Caco-2 (cell line): ENCODE results near the gene BIRC7. TPM values are rescaled to one million over a fixed set of nuclear protein-coding genes. Genes with fewer than 3 reads are reported as not detected.

Experiments
- BruUV-seq: library from RNA; stranded (reverse); fragments of 400-500 nt; replicated peaks from 2 replicates; lab custom pipeline; 2021; lab: Mats Ljungman, UMichigan
- CTCF ChIA-PET: fragments of 300-600 bp; sonication (Branson Sonifier 250); formaldehyde crosslinking; loops from one replicate; lab custom pipeline; 2022; ENCODE audit warnings: antibody characterized with exemption; lab: Charles Lee
- POLR2A ChIA-PET: fragments of 300-600 bp; sonication (Branson Sonifier 250); formaldehyde crosslinking; loops from one replicate; lab custom pipeline; 2022; ENCODE audit warnings: antibody characterized with exemption; lab: Charles Lee
- DNase-seq, 2 experiments: peaks; one replicate each; pipeline versions ENCODE4 v3.0.0 to v3.0.0-alpha.2; 2020 to 2022
- H3K27me3 ChIP-seq: replicated peaks from 2 replicates; pipeline ENCODE4 v1.6.0; 2011; ENCODE audit warnings: low read length; ENCODE audit not compliant: control insufficient read depth, insufficient read depth
- H3K36me3 ChIP-seq: 2 replicates; pipeline ENCODE4 v1.5.1; 2011; ENCODE audit warnings: low read length; ENCODE audit not compliant: control insufficient read depth, insufficient read depth
- H3K4me1 ChIP-seq: fragments of 250-450 bp; sonication (Bioruptor Pico); 2 replicates; pipeline ENCODE4 v1.5.1; 2020; ENCODE audit warnings: mild to moderate bottlenecking
- H3K4me3 ChIP-seq: 2 replicates; pipeline ENCODE4 v1.5.1; 2011; ENCODE audit warnings: low read depth, mild to moderate bottlenecking, control low read depth, low read length
- H3K9me3 ChIP-seq: fragments of 250-450 bp; sonication (Bioruptor Pico); 2 replicates; pipeline ENCODE4 v1.5.1; 2020; ENCODE audit warnings: mild to moderate bottlenecking, moderate library complexity
- H3K27ac Mint-ChIP-seq: one replicate; pipeline ENCODE4 v1.8.0; 2022; ENCODE audit warnings: mixed read lengths; ENCODE audit not compliant: unreplicated experiment
- H3K27me3 Mint-ChIP-seq: one replicate; pipeline ENCODE4 v1.8.0; 2022; ENCODE audit warnings: mixed read lengths; ENCODE audit not compliant: insufficient read depth, unreplicated experiment
- H3K36me3 Mint-ChIP-seq: one replicate; pipeline ENCODE4 v1.8.0; 2022; ENCODE audit warnings: mild to moderate bottlenecking, mixed read lengths; ENCODE audit not compliant: insufficient read depth, unreplicated experiment
- H3K4me1 Mint-ChIP-seq: one replicate; pipeline ENCODE4 v1.8.0; 2022; ENCODE audit warnings: low read depth, mixed read lengths; ENCODE audit not compliant: unreplicated experiment
- H3K4me3 Mint-ChIP-seq: one replicate; pipeline ENCODE4 v1.8.0; 2022; ENCODE audit warnings: mild to moderate bottlenecking, moderate library complexity, mixed read lengths; ENCODE audit not compliant: unreplicated experiment
- H3K9me3 Mint-ChIP-seq: one replicate; pipeline ENCODE4 v1.8.0; 2022; ENCODE audit warnings: mixed read lengths; ENCODE audit not compliant: unreplicated experiment
- intact Hi-C: fragments of 100-400 bp; cut with micrococcal nuclease; formaldehyde crosslinking; loops from one replicate; pipeline ENCODE4 v1.10.0; 2022; ENCODE audit not compliant: unreplicated experiment
- microRNA-seq: library from miRNA; unstranded; fragments of <30 nt; microRNA quantifications from one replicate; pipeline ENCODE4 v1.2.0, GENCODE V29; 2022
- total RNA-seq: library from RNA; stranded (reverse); gene quantifications from 2 replicates; pipeline ENCODE4 v1.2.3, GENCODE V29; 2022
- TF ChIP-seq, protein P1 (sequence below), 2 experiments: fragments of 200-600 bp in 1 of 2; IDR thresholded peaks; 1 replicate in 1 of 2; 2 replicates in 1 of 2; pipeline versions ENCODE4 v1.5.1 to v1.8.0; 2011 to 2022; ENCODE audit warnings: antibody characterized with exemption in 1 of 2, control low read depth in 1 of 2, inconsistent platforms in 1 of 2, low read depth in 1 of 2, low read length in 1 of 2, mild to moderate bottlenecking in 1 of 2, moderate library complexity in 1 of 2; ENCODE audit not compliant: insufficient read depth in 1 of 2, severe bottlenecking in 1 of 2, unreplicated experiment in 1 of 2

BIRC7 gene
- total RNA-seq, 1 experiment from 2014 or later = 0.54 TPM

DNA sequence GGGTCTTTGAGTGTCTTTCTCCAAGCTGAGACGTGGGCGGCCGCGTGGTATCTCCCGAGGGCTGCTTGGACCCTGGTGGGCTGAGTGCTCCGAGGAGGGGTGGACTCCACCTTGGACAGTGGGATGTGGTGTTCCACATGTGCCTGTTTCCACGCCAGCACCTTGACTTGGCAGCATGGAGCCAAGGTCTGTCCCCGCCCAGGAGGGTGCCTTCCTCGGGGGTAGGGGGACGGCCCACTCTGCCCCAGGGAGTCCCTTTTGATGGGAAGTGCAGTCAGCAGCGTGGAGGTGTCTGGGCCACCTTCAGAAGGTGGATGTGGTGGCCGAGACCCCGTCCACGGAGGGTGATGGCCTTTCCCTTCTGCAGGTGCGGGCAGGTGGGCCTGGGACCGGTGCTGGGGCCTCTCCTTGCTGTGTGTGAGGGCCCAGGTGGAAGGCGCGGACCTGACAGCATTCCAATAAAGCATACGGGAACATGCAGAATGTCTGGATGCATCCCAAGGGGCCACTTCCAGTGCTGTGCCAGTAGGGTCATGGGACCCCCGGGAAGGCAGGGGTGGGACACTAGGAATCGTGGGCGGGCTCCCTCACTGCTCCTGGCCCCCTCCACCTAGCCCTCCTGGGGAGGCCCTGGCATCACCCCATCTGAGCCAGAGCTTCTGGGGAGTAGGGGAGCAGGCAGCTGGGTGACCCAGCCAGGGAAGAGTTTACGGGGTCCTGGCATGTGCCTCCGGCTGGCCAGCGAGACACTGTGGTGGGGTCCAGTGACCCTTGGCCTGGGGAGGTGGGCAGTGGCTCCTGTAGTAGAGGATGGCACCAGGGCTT is 53.8 kb downstream of the BIRC7 start:
- Histone ChIP-seq H3K4me1 (no peaks in the 10 kb centered on the region), H3K27me3 (no peaks in the 10 kb centered on the region), H3K9me3 (no peaks in the 10 kb centered on the region), H3K4me3 (no peak overlapping the region), H3K36me3 (peaks cover 2% of the 10 kb centered on the region; the same call in 1 of the 2 replicates)
- H3K4me3 Mint-ChIP-seq = no peak overlapping the region
- intact Hi-C loops = loop anchor here (5.0 kb wide), 1 partner anchor 107 kb away; no protein-coding TSS in a partner anchor
- TSS peak; percentile 46 for BruUV-seq
- H3K36me3 Mint-ChIP-seq = peaks cover 91% of the 10 kb centered on the region
- H3K4me1 Mint-ChIP-seq = no peaks in the 10 kb centered on the region
- POLR2A ChIA-PET = no interaction called here
- H3K9me3 Mint-ChIP-seq = no peaks in the 10 kb centered on the region
- no peak overlapping the region for H3K27ac Mint-ChIP-seq
- no peaks in the 10 kb centered on the region for H3K27me3 Mint-ChIP-seq
- TF ChIP-seq, protein P1, sequence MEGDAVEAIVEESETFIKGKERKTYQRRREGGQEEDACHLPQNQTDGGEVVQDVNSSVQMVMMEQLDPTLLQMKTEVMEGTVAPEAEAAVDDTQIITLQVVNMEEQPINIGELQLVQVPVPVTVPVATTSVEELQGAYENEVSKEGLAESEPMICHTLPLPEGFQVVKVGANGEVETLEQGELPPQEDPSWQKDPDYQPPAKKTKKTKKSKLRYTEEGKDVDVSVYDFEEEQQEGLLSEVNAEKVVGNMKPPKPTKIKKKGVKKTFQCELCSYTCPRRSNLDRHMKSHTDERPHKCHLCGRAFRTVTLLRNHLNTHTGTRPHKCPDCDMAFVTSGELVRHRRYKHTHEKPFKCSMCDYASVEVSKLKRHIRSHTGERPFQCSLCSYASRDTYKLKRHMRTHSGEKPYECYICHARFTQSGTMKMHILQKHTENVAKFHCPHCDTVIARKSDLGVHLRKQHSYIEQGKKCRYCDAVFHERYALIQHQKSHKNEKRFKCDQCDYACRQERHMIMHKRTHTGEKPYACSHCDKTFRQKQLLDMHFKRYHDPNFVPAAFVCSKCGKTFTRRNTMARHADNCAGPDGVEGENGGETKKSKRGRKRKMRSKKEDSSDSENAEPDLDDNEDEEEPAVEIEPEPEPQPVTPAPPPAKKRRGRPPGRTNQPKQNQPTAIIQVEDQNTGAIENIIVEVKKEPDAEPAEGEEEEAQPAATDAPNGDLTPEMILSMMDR (IDR thresholded peaks at IDR 0.05; ENCODE audit: insufficient read depth in 1 of 2, low read depth in 1 of 2, low read length in 1 of 2, severe bottlenecking in 1 of 2, unreplicated experiment in 1 of 2) = no peak
- CTCF ChIA-PET = interaction anchor here (0.5 to 3.1 kb wide), 2 partner anchors 66 to 418 kb away, joined by 3 to 24 read pairs; no protein-coding TSS in a partner anchor
- no peak for DNase-seq

Small RNA genes within 50 kb of the gene (microRNA-seq; reads per million reads assigned to microRNA genes)
- gene MIR3196 = not detected
- 3.7 reads per million, percentile 24 among the genes with 10 or more reads in this experiment for gene MIR4326

Other genes with a start within 250 kb of the BIRC7 start
- gene BHLHE23, start 228.9 kb upstream of the BIRC7 start, total RNA-seq = 0.49 and 0.95 TPM in 2 replicates
- 184 and 196 TPM in 2 replicates for gene YTHDF1, start 19.8 kb upstream of the BIRC7 start, total RNA-seq
- 2.1 and 2.7 TPM in 2 replicates for gene NKAIN4, start 18.6 kb downstream of the BIRC7 start, total RNA-seq
- gene ARFGAP1, start 36.9 kb downstream of the BIRC7 start, total RNA-seq = 275 and 286 TPM in 2 replicates
- 0.27 and 0.32 TPM in 2 replicates for gene COL20A1, start 57.3 kb downstream of the BIRC7 start, total RNA-seq
- gene CHRNA4, start 125.4 kb downstream of the BIRC7 start, total RNA-seq = 0.11 and 0.65 TPM in 2 replicates
- 0.25 and 0.46 TPM in 2 replicates for gene KCNQ2, start 236.8 kb downstream of the BIRC7 start, total RNA-seq